H9 (cell line): ENCODE measurements around the gene FGF21. TPM values are rescaled to one million over a fixed set of nuclear protein-coding genes. Genes with fewer than 3 reads are reported as not detected.

Experiments used
- DNase-seq: peaks from one replicate; pipeline ENCODE4 v3.0.0-alpha.2; 2017
- H2AFZ ChIP-seq: one replicate; pipeline ENCODE4 v1.6.1; 2013; ENCODE audit warnings: mild to moderate bottlenecking, low read length, control low read depth, moderate library complexity
- H2AK5ac ChIP-seq: 2 replicates; pipeline ENCODE4 v1.6.1; 2013; ENCODE audit warnings: low read length, control low read depth, mixed read lengths; ENCODE audit not compliant: insufficient read length
- H2BK120ac ChIP-seq: one replicate; pipeline ENCODE4 v1.6.1; 2013; ENCODE audit warnings: low read depth, mild to moderate bottlenecking, low read length, control low read depth, inconsistent platforms; ENCODE audit not compliant: poor library complexity, severe bottlenecking
- H2BK12ac ChIP-seq: 2 replicates; pipeline ENCODE4 v1.6.1; 2013; ENCODE audit warnings: low read length, control low read depth, mixed read lengths, low read depth; ENCODE audit not compliant: insufficient read length
- H2BK15ac ChIP-seq: 2 replicates; pipeline ENCODE4 v1.6.1; 2013; ENCODE audit warnings: low read depth, low read length, control low read depth
- H2BK20ac ChIP-seq: one replicate; pipeline ENCODE4 v1.6.1; 2013; ENCODE audit warnings: low read depth, mild to moderate bottlenecking, low read length, control low read depth, inconsistent platforms; ENCODE audit not compliant: poor library complexity, severe bottlenecking
- H2BK5ac ChIP-seq: 2 replicates; pipeline ENCODE4 v1.6.1; 2013; ENCODE audit warnings: low read length, control low read depth, mixed read lengths; ENCODE audit not compliant: insufficient read length
- H3K14ac ChIP-seq: 2 replicates; pipeline ENCODE4 v1.6.1; 2013; ENCODE audit warnings: low read length, control low read depth; ENCODE audit not compliant: insufficient read depth
- H3K18ac ChIP-seq: 2 replicates; pipeline ENCODE4 v1.6.1; 2013; ENCODE audit warnings: low read depth, mild to moderate bottlenecking, mixed read lengths, low read length, control low read depth; ENCODE audit not compliant: insufficient read length
- H3K23ac ChIP-seq: 2 replicates; pipeline ENCODE4 v1.6.1; 2013; ENCODE audit warnings: low read length, control low read depth, mixed read lengths, low read depth; ENCODE audit not compliant: insufficient read length
- H3K23me2 ChIP-seq: 2 replicates; pipeline ENCODE4 v1.6.1; 2013; ENCODE audit warnings: low read depth, mild to moderate bottlenecking, mixed read lengths, low read length, control low read depth; ENCODE audit not compliant: insufficient read length, poor library complexity, severe bottlenecking
- H3K27ac ChIP-seq: 2 replicates; pipeline ENCODE4 v1.5.1; 2013; ENCODE audit warnings: low read length, control low read depth, mixed read lengths, low read depth; ENCODE audit not compliant: insufficient read length
- H3K27me3 ChIP-seq: 2 replicates; pipeline ENCODE4 v1.6.1; 2013; ENCODE audit warnings: low read length, control low read depth, inconsistent platforms; ENCODE audit not compliant: insufficient read depth
- H3K4ac ChIP-seq: 2 replicates; pipeline ENCODE4 v1.6.1; 2013; ENCODE audit warnings: low read depth, mild to moderate bottlenecking, control low read depth, inconsistent platforms, low read length, moderate library complexity
- H3K4me1 ChIP-seq: 2 replicates; pipeline ENCODE4 v1.6.1; 2013; ENCODE audit warnings: low read length, control low read depth, inconsistent platforms; ENCODE audit not compliant: insufficient read depth
- H3K4me2 ChIP-seq: 2 replicates; pipeline ENCODE4 v1.6.1; 2013; ENCODE audit warnings: low read length, control low read depth, mixed read lengths; ENCODE audit not compliant: insufficient read length, insufficient read depth
- H3K56ac ChIP-seq: 2 replicates; pipeline ENCODE4 v1.6.1; 2013; ENCODE audit warnings: low read depth, mild to moderate bottlenecking, mixed read lengths, low read length, control low read depth; ENCODE audit not compliant: insufficient read length
- H3K79me1 ChIP-seq: 2 replicates; pipeline ENCODE4 v1.6.1; 2013; ENCODE audit warnings: low read depth, mild to moderate bottlenecking, moderate library complexity, low read length, control low read depth, inconsistent platforms; ENCODE audit not compliant: insufficient read depth, poor library complexity, severe bottlenecking
- H3K79me2 ChIP-seq: 2 replicates; pipeline ENCODE4 v1.6.1; 2013; ENCODE audit warnings: low read length, control low read depth, inconsistent platforms; ENCODE audit not compliant: insufficient read depth
- H3K9ac ChIP-seq: 2 replicates; pipeline ENCODE4 v1.6.1; 2013; ENCODE audit warnings: low read length, control low read depth, mixed read lengths; ENCODE audit not compliant: insufficient read length; ENCODE audit errors: extremely low read depth
- H3K9me3 ChIP-seq: one replicate; pipeline ENCODE4 v1.6.1; 2013; ENCODE audit warnings: low read depth, low read length, inconsistent platforms; ENCODE audit not compliant: control insufficient read depth
- H3T11ph ChIP-seq: one replicate; pipeline ENCODE4 v1.6.1; 2013; ENCODE audit warnings: mild to moderate bottlenecking, low read length, control low read depth, inconsistent platforms
- H4K20me1 ChIP-seq: one replicate; pipeline ENCODE4 v1.6.1; 2013; ENCODE audit not compliant: control insufficient read depth, insufficient read length, insufficient read depth
- H4K5ac ChIP-seq: 2 replicates; pipeline ENCODE4 v1.6.1; 2013; ENCODE audit warnings: low read depth, mild to moderate bottlenecking, mixed read lengths, low read length, control low read depth; ENCODE audit not compliant: insufficient read length
- H4K8ac ChIP-seq: replicated peaks from 2 replicates; pipeline ENCODE4 v1.6.1; 2013; ENCODE audit warnings: low read length, control low read depth, mixed read lengths, low read depth; ENCODE audit not compliant: insufficient read length
- H4K91ac ChIP-seq: 2 replicates; pipeline ENCODE4 v1.6.1; 2013; ENCODE audit warnings: low read depth, mild to moderate bottlenecking, moderate library complexity, mixed read lengths, low read length, control low read depth; ENCODE audit not compliant: insufficient read length
- H3K27ac Mint-ChIP-seq, 3 experiments: 2 replicates in 2 of 3; 3 replicates in 1 of 3; pipeline ENCODE4 v1.8.0; 2020 to 2021; ENCODE audit warnings: mixed read lengths in 3 of 3, mild to moderate bottlenecking in 1 of 3, moderate library complexity in 1 of 3
- H3K27me3 Mint-ChIP-seq: 2 replicates; pipeline ENCODE4 v1.8.0; 2021; ENCODE audit warnings: low read depth, mild to moderate bottlenecking, moderate library complexity, mixed read lengths
- H3K36me3 Mint-ChIP-seq, 3 experiments: 2 replicates in 2 of 3; 3 replicates in 1 of 3; pipeline ENCODE4 v1.8.0; 2020 to 2021; ENCODE audit warnings: low read depth in 3 of 3, mixed read lengths in 3 of 3; ENCODE audit not compliant: insufficient read depth in 1 of 3
- H3K4me1 Mint-ChIP-seq, 2 experiments: 2 replicates each; pipeline ENCODE4 v1.8.0; 2020; ENCODE audit warnings: mixed read lengths in 2 of 2
- H3K4me3 Mint-ChIP-seq, 2 experiments: 2 replicates in 1 of 2; 3 replicates in 1 of 2; pipeline ENCODE4 v1.8.0; 2020 to 2021; ENCODE audit warnings: mild to moderate bottlenecking in 2 of 2, mixed read lengths in 2 of 2, moderate library complexity in 1 of 2
- H3K9me3 Mint-ChIP-seq, 2 experiments: 2 replicates in 1 of 2; 3 replicates in 1 of 2; pipeline ENCODE4 v1.8.0; 2020; ENCODE audit warnings: mild to moderate bottlenecking in 2 of 2, mixed read lengths in 2 of 2, moderate library complexity in 1 of 2
- CTCF ChIP-seq: fragments of 200-600 bp; sonication (generic); conservative IDR thresholded peaks from 3 replicates; pipeline ENCODE4 v1.8.0; 2021; ENCODE audit warnings: antibody characterized with exemption, mild to moderate bottlenecking
- WGBS: extraction: QIAGEN DNeasy Blood & Tissue Kit; methylation state at CpG from one replicate; pipeline ENCODE4 v1.1.7; 2013; ENCODE audit warnings: missing lambda C conversion rate, low lambda C conversion rate, mixed read lengths; ENCODE audit not compliant: insufficient read length; ENCODE audit errors: extremely low coverage; 5-methylcytosine and 5-hydroxymethylcytosine counted together
- total RNA-seq: library from RNA; stranded (reverse); gene quantifications from 2 replicates; pipeline ENCODE4 v1.2.1, GENCODE V29; 2021

Gene FGF21
- total RNA-seq, 1 experiment from 2014 or later, result 0.90 TPM

- Histone ChIP-seq H4K91ac (no peak overlapping the region), H2BK120ac (no peak overlapping the region), H4K8ac (no peak overlapping the region), H2BK5ac (no peak overlapping the region), H4K20me1 (no peaks in the 10 kb centered on the region), H2AFZ (no peak overlapping the region), H3K4ac (no peak overlapping the region), H3K23ac (no peak overlapping the region), H2BK12ac (no peak overlapping the region), H3K14ac (0 out of 2 replicates have a peak overlapping the region, but pooled peaks have one; percentile 37), H3K79me2 (no peaks in the 10 kb centered on the region), H2AK5ac (no peak overlapping the region), H3K9ac (peak overlapping the region; percentile 40), H4K5ac (no peak overlapping the region), H3T11ph (no peak overlapping the region), H3K4me1 (no peaks in the 10 kb centered on the region; the same call in 1 of the 2 replicates), H3K79me1 (no peaks in the 10 kb centered on the region), H3K9me3 (no peaks in the 10 kb centered on the region), H3K18ac (peak overlapping the region; percentile 88), H3K56ac (no peak overlapping the region), H2BK20ac (no peak overlapping the region), H3K4me2 (peak overlapping the region; percentile 45), H3K27ac (no peak overlapping the region), H2BK15ac (no peak overlapping the region), H3K23me2 (peaks cover 3% of the 10 kb centered on the region), H3K27me3 (no peaks in the 10 kb centered on the region)
- Mint-ChIP-seq H3K4me3 (peak overlapping the region; percentile 96 to 98), H3K27ac (peak overlapping the region; percentile 96 to 99 (median 99)), H3K36me3 (no peaks in the 10 kb centered on the region; a peak in 1 of 7 replicates), H3K9me3 (no peaks in the 10 kb centered on the region), H3K27me3 (no peaks in the 10 kb centered on the region; the same call in 1 of the 2 replicates), H3K4me1 (peaks cover 26 to 41% of the 10 kb centered on the region in 2 experiments)
- no peak for TF ChIP-seq CTCF
- DNase-seq, result peak; percentile 99
- WGBS, result no CpG with 5 or more reads among the region's 42 CpGs
Measured at GRCh38 chr19:48720613-48721296, 34.6 kb upstream of the FGF21 start.
